ENCODE measurements around the gene GSTO2.

The GSTO2 gene

DNA sequence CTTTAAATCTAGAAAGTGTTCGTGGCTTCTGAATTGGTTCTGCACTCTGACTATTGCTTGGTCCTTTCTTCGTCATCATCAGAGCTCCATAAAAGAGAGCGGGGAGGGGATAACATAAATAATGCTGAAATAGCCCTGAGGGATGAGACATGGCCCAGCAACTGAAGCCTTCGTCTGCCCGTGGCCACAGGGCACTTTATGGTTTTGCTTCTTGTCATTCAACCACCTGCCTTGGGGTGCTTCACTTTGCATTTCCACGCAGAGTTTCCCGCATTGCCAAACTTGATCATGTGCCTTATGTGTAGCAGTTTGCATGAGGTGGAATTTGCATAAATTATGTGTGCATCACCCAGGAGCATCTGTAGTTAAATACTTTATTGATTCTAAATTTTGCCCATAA lies 15.9 kb downstream of the GSTO2 start:
- Histone ChIP-seq H3K27ac (ENCODE audit: low read depth, low read length, poor library complexity, severe bottlenecking) (no peak overlapping the region), H3K9me3 (ENCODE audit: low read length) (no peaks in the 10 kb centered on the region), H4K20me1 (ENCODE audit: insufficient read depth, low read length) (no peaks in the 10 kb centered on the region), H3K4me1 (ENCODE audit: insufficient read depth, low read length, severe bottlenecking) (no peaks in the 10 kb centered on the region), H3K27me3 (ENCODE audit: insufficient read depth, low read length) (peaks cover 4% of the 10 kb centered on the region; the same call in 1 of the 2 replicates), H3K4me3 (ENCODE audit: low read depth, low read length, poor library complexity, severe bottlenecking) (no peak overlapping the region), H3K36me3 (ENCODE audit: insufficient read depth, low read length) (no peaks in the 10 kb centered on the region), H2AFZ (ENCODE audit: low read length) (no peak overlapping the region), H3K4me2 (ENCODE audit: low read length) (no peak overlapping the region), H3K9me2 (ENCODE audit: low read depth, low read length) (no peaks in the 10 kb centered on the region), H3F3A (ENCODE audit: insufficient read depth, low read length) (no peaks in the 10 kb centered on the region), H3K9ac (ENCODE audit: low read length) (no peak overlapping the region), H3K79me2 (ENCODE audit: insufficient read depth, low read length) (no peaks in the 10 kb centered on the region)
- TF ChIP-seq EZH2 (IDR thresholded peaks at IDR 0.05; ENCODE audit: borderline replicate concordance, low read length) = no peak
- TF ChIP-seq, protein P1, sequence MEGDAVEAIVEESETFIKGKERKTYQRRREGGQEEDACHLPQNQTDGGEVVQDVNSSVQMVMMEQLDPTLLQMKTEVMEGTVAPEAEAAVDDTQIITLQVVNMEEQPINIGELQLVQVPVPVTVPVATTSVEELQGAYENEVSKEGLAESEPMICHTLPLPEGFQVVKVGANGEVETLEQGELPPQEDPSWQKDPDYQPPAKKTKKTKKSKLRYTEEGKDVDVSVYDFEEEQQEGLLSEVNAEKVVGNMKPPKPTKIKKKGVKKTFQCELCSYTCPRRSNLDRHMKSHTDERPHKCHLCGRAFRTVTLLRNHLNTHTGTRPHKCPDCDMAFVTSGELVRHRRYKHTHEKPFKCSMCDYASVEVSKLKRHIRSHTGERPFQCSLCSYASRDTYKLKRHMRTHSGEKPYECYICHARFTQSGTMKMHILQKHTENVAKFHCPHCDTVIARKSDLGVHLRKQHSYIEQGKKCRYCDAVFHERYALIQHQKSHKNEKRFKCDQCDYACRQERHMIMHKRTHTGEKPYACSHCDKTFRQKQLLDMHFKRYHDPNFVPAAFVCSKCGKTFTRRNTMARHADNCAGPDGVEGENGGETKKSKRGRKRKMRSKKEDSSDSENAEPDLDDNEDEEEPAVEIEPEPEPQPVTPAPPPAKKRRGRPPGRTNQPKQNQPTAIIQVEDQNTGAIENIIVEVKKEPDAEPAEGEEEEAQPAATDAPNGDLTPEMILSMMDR (IDR thresholded peaks at IDR 0.05; ENCODE audit: low read length) = no peak

DNA sequence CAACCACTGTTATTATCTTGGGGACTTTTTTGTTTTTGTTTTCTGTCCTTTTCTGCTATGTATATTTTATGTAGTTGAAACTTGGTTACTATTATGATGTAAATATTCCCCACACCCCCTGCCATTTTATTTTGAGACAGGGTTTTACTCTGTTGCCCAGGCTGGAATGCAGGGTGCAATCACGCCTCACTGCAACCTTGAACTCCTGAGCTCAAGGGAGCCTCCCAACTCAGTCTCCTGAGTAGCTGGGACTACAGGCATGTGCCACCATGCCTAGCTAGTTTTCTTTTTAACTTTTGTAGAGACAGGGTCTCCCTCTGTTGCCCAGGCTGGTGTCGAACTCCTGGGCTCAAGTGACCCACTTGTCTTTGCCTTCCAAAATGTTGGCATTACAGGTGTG lies 18.0 kb downstream of the GSTO2 start:
- Histone ChIP-seq H3K4me1 (ENCODE audit: insufficient read depth, low read length, severe bottlenecking) (no peaks in the 10 kb centered on the region), H3K36me3 (ENCODE audit: insufficient read depth, low read length) (no peaks in the 10 kb centered on the region), H2AFZ (ENCODE audit: low read length) (no peak overlapping the region), H3K9me2 (ENCODE audit: low read depth, low read length) (no peaks in the 10 kb centered on the region), H4K20me1 (ENCODE audit: insufficient read depth, low read length) (no peaks in the 10 kb centered on the region), H3K9me3 (ENCODE audit: low read length) (no peaks in the 10 kb centered on the region), H3K27ac (ENCODE audit: low read depth, low read length, poor library complexity, severe bottlenecking) (no peak overlapping the region), H3K79me2 (ENCODE audit: insufficient read depth, low read length) (no peaks in the 10 kb centered on the region), H3F3A (ENCODE audit: insufficient read depth, low read length) (no peaks in the 10 kb centered on the region), H3K27me3 (ENCODE audit: insufficient read depth, low read length) (peaks cover 4% of the 10 kb centered on the region; the same call in 1 of the 2 replicates), H3K4me3 (ENCODE audit: low read depth, low read length, poor library complexity, severe bottlenecking) (no peak overlapping the region), H3K4me2 (ENCODE audit: low read length) (no peak overlapping the region), H3K9ac (ENCODE audit: low read length) (no peak overlapping the region)
- TF ChIP-seq, protein P1 (IDR thresholded peaks at IDR 0.05; ENCODE audit: low read length) = no peak
- no peak for TF ChIP-seq EZH2 (IDR thresholded peaks at IDR 0.05; ENCODE audit: borderline replicate concordance, low read length)

DNA sequence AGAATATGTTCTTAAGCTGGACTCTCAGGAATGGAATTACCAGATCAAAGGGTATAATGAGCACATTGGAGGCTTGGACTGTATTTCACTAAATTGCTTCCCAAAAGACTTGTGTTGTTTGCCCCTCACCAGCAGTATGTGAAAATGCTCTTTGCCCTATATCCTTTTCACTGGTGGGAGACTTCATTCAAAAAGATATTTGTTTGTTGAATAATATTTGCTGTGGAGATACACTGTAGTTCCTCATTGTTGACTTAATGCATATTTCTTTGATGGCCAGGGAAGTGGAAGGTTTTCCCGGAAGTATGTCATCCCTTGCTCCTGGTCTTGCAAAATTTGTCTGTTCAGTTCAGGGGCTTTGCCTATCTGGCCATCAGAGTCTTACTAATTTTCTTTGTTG lies 19.4 kb downstream of the GSTO2 start:
- Histone ChIP-seq H2AFZ (ENCODE audit: low read length) (no peak overlapping the region), H4K20me1 (ENCODE audit: insufficient read depth, low read length) (no peaks in the 10 kb centered on the region), H3K4me1 (ENCODE audit: insufficient read depth, low read length, severe bottlenecking) (no peaks in the 10 kb centered on the region), H3K36me3 (ENCODE audit: insufficient read depth, low read length) (no peaks in the 10 kb centered on the region), H3K4me3 (ENCODE audit: low read depth, low read length, poor library complexity, severe bottlenecking) (no peak overlapping the region), H3K27me3 (ENCODE audit: insufficient read depth, low read length) (peaks cover 4% of the 10 kb centered on the region; the same call in 1 of the 2 replicates), H3K9me3 (ENCODE audit: low read length) (no peaks in the 10 kb centered on the region), H3K9me2 (ENCODE audit: low read depth, low read length) (no peaks in the 10 kb centered on the region), H3K27ac (ENCODE audit: low read depth, low read length, poor library complexity, severe bottlenecking) (no peak overlapping the region), H3K4me2 (ENCODE audit: low read length) (no peak overlapping the region), H3K79me2 (ENCODE audit: insufficient read depth, low read length) (no peaks in the 10 kb centered on the region), H3K9ac (ENCODE audit: low read length) (no peak overlapping the region), H3F3A (ENCODE audit: insufficient read depth, low read length) (no peaks in the 10 kb centered on the region)
- TF ChIP-seq EZH2 (IDR thresholded peaks at IDR 0.05; ENCODE audit: borderline replicate concordance, low read length) = no peak
- TF ChIP-seq, protein P1 (IDR thresholded peaks at IDR 0.05; ENCODE audit: low read length) = no peak
